Stomach (tissue), 9 donors: Measurements from ENCODE around the gene CCDC183. TPM values are rescaled to one million over a fixed set of nuclear protein-coding genes. Genes with fewer than 3 reads are reported as not detected.

ENCODE experiments used
- DNase-seq, 2 donors: peaks; one replicate each; pipeline versions ENCODE4 v3.0.0 to v3.0.0-alpha.2; 2013 to 2019
- H3K27ac ChIP-seq, 5 donors: fragments of 200-600 bp in 4 of 5; sonication (generic) in 4 of 5; one replicate each; pipeline ENCODE4 v1.5.1; 2013 to 2019; ENCODE audit warnings: mild to moderate bottlenecking in 1 of 5, moderate library complexity in 1 of 5
- H3K27me3 ChIP-seq, 3 donors: fragments of 200-600 bp; sonication (generic); one replicate each; pipeline ENCODE4 v1.5.1; 2017 to 2019; ENCODE audit warnings: mixed run types in 1 of 3
- H3K36me3 ChIP-seq, 4 donors: fragments of 200-600 bp; sonication (generic); 1 replicate in 3 of 4; 2 replicates in 1 of 4; pipeline ENCODE4 v1.5.1; 2016 to 2019
- H3K4me1 ChIP-seq, 4 donors: fragments of 200-600 bp; sonication (generic); one replicate each; pipeline ENCODE4 v1.5.1; 2016 to 2019
- H3K4me3 ChIP-seq, 4 donors: fragments of 200-600 bp; sonication (generic) in 3 of 4; one replicate each; pipeline ENCODE4 v1.5.1; 2016 to 2019; ENCODE audit warnings: mild to moderate bottlenecking in 1 of 4
- H3K9me3 ChIP-seq, 4 donors: fragments of 200-600 bp; sonication (generic); one replicate each; pipeline ENCODE4 v1.5.1; 2016 to 2019
- EP300 ChIP-seq: sonication (generic); formaldehyde crosslinking; IDR thresholded peaks from one replicate; pipeline ENCODE4 v1.6.1; 2017; ENCODE audit warnings: antibody characterized with exemption
- POLR2A ChIP-seq, 4 donors: fragments of 450-650 bp; IDR thresholded peaks; one replicate each; pipeline ENCODE4 v1.6.1; 2016; ENCODE audit warnings: antibody characterized with exemption in 4 of 4, control low read depth in 2 of 4, mild to moderate bottlenecking in 1 of 4, moderate library complexity in 1 of 4
- POLR2AphosphoS5 ChIP-seq, 3 donors: sonication (generic); formaldehyde crosslinking; IDR thresholded peaks; one replicate each; pipeline ENCODE4 v1.6.1; 2016; ENCODE audit warnings: antibody characterized with exemption in 3 of 3
- WGBS, 5 donors: extraction: QIAGEN DNeasy Blood & Tissue Kit in 3 of 5; methylation state at CpG; one replicate each; pipeline versions ENCODE4 v1.1.5 to v1.1.7; 2013 to 2018; 5-methylcytosine and 5-hydroxymethylcytosine counted together
- intact Hi-C: fragments of 100-400 bp; cut with DNase I; formaldehyde crosslinking; loops from one replicate; pipeline ENCODE4 v1.15.1; 2023; ENCODE audit warnings: low total_unique reads
- polyA plus RNA-seq, 3 donors: library from polyadenylated mRNA; stranded (reverse); fragments of 200-250 nt; gene quantifications; one replicate each; pipeline ENCODE4 v1.2.3, GENCODE V29; 2013
- total RNA-seq, 5 donors: library from RNA; depleted of rRNA; stranded (reverse); fragments of >200 nt; gene quantifications; one replicate each; pipeline versions ENCODE4 v1.1.0 to v1.2.3, GENCODE V29; 2014 to 2016
- TF ChIP-seq, protein P1 (sequence below), 7 experiments: fragments of 450-650 bp in 4 of 7; fragments of 200-600 bp in 3 of 7; sonication (generic) in 3 of 7; IDR thresholded peaks; one replicate each; pipeline ENCODE4 v1.5.1; 2016 to 2019; ENCODE audit warnings: antibody characterized with exemption in 7 of 7, control low read depth in 2 of 7, mild to moderate bottlenecking in 1 of 7
- donor health status: healthy with polysubstance abuse.
- donor health status: Bipolar disorder and iron deficiency.
- donor health status: healthy.

Gene CCDC183
- total and polyA plus RNA-seq, 8 donors: 1.2 to 53.0 (median 4.7) TPM

DNA sequence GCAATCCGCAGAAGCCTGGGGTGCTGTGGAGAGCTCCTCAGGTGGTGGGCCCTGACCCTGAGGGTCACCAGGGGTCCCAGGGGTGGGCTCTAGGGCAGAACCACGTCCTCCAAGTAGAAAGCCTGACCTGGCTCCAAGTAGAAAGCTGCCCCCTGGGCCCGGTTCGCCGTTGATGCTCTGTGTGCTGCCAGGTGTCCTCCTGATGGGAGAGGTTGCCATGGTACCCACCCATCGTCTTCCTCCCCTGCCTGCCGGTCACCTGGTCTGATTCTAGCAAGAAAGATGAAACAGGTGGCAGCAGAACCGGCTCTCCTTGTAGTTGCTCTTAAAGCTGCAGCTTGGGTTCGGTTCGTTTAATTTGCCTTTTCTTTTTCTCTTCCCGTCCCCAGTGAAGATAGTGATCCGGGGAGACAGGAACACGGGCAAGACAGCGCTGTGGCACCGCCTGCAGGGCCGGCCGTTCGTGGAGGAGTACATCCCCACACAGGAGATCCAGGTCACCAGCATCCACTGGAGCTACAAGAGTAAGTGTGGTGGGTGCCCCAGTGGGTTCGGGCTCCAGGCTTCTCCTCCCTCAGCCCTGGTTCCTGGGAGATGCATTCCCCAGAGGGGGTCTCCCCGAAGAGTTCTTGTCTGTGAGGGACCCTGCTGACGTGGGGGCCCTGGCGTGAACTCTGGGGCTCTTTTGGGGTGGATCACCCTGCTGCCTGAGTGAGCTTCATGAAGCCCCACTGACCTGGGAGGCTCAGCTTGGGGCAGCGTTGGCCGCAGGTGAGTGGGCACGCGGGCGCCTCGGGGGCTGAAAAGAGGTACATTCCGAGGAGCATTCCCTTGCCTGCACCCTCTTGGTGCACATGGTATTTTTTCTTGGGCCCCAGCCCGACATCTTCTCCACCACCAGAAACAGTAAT is 27.3 kb downstream of the CCDC183 start:
- intact Hi-C loops: no loop called here
- H3K4me3 ChIP-seq: no peak overlapping the region
- TF ChIP-seq POLR2A (IDR thresholded peaks at IDR 0.05) (no peak), POLR2AphosphoS5 (IDR thresholded peaks at IDR 0.05) (no peak), EP300 (no peak)
- TF ChIP-seq, protein P1, sequence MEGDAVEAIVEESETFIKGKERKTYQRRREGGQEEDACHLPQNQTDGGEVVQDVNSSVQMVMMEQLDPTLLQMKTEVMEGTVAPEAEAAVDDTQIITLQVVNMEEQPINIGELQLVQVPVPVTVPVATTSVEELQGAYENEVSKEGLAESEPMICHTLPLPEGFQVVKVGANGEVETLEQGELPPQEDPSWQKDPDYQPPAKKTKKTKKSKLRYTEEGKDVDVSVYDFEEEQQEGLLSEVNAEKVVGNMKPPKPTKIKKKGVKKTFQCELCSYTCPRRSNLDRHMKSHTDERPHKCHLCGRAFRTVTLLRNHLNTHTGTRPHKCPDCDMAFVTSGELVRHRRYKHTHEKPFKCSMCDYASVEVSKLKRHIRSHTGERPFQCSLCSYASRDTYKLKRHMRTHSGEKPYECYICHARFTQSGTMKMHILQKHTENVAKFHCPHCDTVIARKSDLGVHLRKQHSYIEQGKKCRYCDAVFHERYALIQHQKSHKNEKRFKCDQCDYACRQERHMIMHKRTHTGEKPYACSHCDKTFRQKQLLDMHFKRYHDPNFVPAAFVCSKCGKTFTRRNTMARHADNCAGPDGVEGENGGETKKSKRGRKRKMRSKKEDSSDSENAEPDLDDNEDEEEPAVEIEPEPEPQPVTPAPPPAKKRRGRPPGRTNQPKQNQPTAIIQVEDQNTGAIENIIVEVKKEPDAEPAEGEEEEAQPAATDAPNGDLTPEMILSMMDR (IDR thresholded peaks at IDR 0.05): no peak
- no peak for DNase-seq
- H3K27ac ChIP-seq: no peak overlapping the region
- H3K27me3 ChIP-seq: no peaks in the 10 kb centered on the region
- peaks cover 40 to 55% (median 52%) of the 10 kb centered on the region in 4 donors for H3K36me3 ChIP-seq
- WGBS, 5 donors: 86 to 92% (median 88%) methylated on average over 25 to 30 of the region's 30 CpGs
- no peaks in the 10 kb centered on the region for H3K9me3 ChIP-seq
- H3K4me1 ChIP-seq: peaks cover 13 to 16% (median 14%) of the 10 kb centered on the region in 4 donors

DNA sequence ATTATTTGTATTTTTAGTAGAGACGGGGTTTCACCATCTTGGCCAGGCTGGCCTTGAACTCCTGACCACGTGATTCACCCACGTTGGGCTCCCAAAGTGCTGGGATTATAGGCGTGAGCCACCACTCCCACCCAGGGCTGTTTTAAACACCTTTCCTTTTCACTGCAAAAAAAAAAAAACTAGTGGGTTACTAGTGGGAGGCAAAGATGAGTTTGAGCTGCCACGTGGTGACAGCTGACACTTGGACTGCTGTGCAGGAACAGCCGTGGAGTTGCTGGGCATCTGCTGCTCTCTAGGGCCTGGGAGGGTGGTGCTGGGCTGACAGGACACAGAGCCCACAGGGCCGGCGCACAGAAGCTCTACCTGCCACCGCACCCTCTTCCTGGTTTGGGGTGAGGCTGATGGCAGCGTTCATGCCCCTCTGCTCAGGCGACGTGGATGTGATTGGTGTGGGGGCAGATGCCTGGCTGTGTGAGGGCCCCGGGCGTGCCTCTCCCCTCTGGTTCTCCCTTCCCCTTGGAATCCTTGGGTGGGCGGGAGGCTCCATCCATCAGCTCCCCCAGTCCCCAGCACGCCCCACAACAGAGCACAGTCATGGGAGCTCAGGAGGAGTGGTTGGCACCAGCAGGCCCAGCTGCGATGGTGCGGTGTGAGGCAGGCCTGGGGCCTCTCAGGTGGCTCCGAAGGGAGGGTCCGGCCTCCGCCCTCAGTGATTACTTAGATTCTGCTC is 28.5 kb downstream of the CCDC183 start:
- intact Hi-C loops: no loop called here

DNA sequence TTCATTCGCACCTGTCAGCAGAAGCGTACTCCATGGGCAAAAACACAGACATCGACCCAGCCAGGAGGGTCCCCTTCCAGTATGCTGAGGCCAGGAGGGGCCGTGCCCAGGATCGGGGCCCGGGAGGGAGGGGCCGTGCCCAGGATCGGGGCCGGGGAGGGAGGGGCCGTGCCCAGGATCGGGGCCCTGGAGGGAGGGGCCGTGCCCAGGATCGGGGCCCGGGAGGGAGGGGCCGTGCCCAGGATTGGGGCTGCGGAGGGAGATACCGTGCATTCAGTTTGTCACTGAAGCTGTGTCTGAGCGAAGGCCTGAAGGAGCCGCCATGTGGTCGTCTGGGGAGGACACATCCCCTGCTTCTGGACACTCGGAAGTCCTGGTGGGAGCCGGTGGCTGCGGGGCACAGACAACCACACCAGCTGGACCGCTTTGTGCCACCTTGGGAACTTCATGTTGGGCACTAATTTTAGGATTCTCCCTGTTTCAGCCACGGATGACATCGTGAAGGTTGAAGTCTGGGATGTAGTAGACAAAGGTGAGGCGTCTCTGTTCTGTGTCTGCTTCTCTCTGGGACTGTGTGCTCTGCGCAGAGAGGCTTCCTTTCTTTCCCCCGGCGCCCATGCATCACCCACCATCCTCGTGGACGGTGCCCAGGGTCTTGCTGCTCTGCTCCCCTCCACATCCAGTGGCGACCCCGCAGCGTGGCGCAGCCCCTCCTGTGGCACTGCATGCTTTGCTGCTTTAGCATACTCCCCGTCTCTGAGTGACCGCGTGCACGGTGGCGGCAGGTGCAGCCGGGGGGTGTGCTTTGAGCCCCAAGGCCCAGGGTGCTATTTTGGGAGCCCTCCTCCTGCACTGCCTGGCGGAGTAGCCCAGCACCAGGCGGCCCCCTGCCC is 29.4 kb downstream of the CCDC183 start:
- no peak for DNase-seq
- no peak overlapping the region for H3K27ac ChIP-seq
- H3K9me3 ChIP-seq: no peaks in the 10 kb centered on the region
- intact Hi-C loops: no loop called here
- H3K36me3 ChIP-seq: peaks cover 60 to 76% (median 74%) of the 10 kb centered on the region in 4 donors
- H3K27me3 ChIP-seq: no peaks in the 10 kb centered on the region
- WGBS, 5 donors: 91 to 94% (median 92%) methylated on average over 36 to 44 of the region's 44 CpGs
- no peak overlapping the region for H3K4me3 ChIP-seq
- TF ChIP-seq POLR2AphosphoS5 (IDR thresholded peaks at IDR 0.05): no peak
- no peak for TF ChIP-seq EP300
- TF ChIP-seq, protein P1 (IDR thresholded peaks at IDR 0.05): no peak
- no peak for TF ChIP-seq POLR2A (IDR thresholded peaks at IDR 0.05)
- peaks cover 13 to 16% (median 13%) of the 10 kb centered on the region in 4 donors for H3K4me1 ChIP-seq

More for the DNA sequence above, 28.5 kb downstream of the CCDC183 start:
- H3K27ac ChIP-seq: no peak overlapping the region
- H3K36me3 ChIP-seq: peaks cover 52 to 67% (median 65%) of the 10 kb centered on the region in 4 donors
- H3K4me1 ChIP-seq: peaks cover 13 to 16% (median 14%) of the 10 kb centered on the region in 4 donors
- 89 to 93% (median 92%) methylated on average over 13 to 21 of the region's 21 CpGs for WGBS, 5 donors
- no peak for DNase-seq
- TF ChIP-seq POLR2AphosphoS5 (IDR thresholded peaks at IDR 0.05) (no peak), POLR2A (IDR thresholded peaks at IDR 0.05) (no peak), EP300 (no peak)
- TF ChIP-seq, protein P1 (IDR thresholded peaks at IDR 0.05): no peak
- no peak overlapping the region for H3K4me3 ChIP-seq
- no peaks in the 10 kb centered on the region for H3K9me3 ChIP-seq
- no peaks in the 10 kb centered on the region for H3K27me3 ChIP-seq

DNA sequence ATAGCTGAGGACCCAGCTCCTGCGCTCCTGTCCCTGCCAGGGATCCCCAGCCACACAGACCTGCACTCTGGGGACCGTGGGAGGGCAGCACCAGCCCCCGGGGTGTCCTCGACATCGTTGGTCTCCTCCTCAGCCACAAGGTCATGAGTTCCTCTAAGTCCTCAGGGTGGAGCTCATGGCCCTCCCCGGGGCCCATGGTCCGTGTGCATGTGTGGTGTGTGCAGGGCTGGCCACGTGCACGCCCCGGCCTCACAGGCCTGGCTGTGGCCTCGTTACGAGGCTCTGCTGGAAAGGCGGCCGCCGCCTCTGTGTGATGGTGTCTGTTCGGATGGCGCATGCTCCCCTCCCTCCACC is 30.0 kb downstream of the CCDC183 start:
- intact Hi-C loops: no loop called here
- no peak overlapping the region for H3K27ac ChIP-seq
- H3K36me3 ChIP-seq: peaks cover 62 to 82% (median 80%) of the 10 kb centered on the region in 4 donors
- no peaks in the 10 kb centered on the region for H3K27me3 ChIP-seq
- TF ChIP-seq EP300 (no peak), POLR2AphosphoS5 (IDR thresholded peaks at IDR 0.05) (no peak), POLR2A (IDR thresholded peaks at IDR 0.05) (no peak)
- TF ChIP-seq, protein P1 (IDR thresholded peaks at IDR 0.05): no peak
- 93 to 96% (median 94%) methylated on average over 12 to 17 of the region's 17 CpGs for WGBS, 5 donors
- no peaks in the 10 kb centered on the region for H3K9me3 ChIP-seq
- peaks cover 8 to 10% (median 8%) of the 10 kb centered on the region in 4 donors for H3K4me1 ChIP-seq
- no peak overlapping the region for H3K4me3 ChIP-seq
- DNase-seq: no peak
